ENCODE results near the gene UVRAG. TPM values are rescaled to one million over a fixed set of nuclear protein-coding genes. Genes with fewer than 3 reads are reported as not detected.

Gene UVRAG
- total and polyA plus RNA-seq, 5 experiments from 2014 or later = 8.9 to 22.3 (median 12.6) TPM

- H3K4me3 Mint-ChIP-seq = no peak overlapping the region
- peak in 3 of 10 donors; percentile 13 to 18 (median 16) for DNase-seq
Measured at GRCh38 chr11:75816561-75817239, 1.7 kb downstream of the UVRAG start.

GRCh38 chr11:75820645-75821044 lies 5.6 kb downstream of the UVRAG start:
- H3K9me3 Mint-ChIP-seq = no peaks in the 10 kb centered on the region
- H3K27ac Mint-ChIP-seq = peak overlapping the region in 1 of 10 donors; percentile 36
- H3K36me3 Mint-ChIP-seq = peaks cover 0 to 21% (median 4%) of the 10 kb centered on the region in 3 donors
- DNase-seq (no peak), ATAC-seq (no peak)
- POLR2A ChIA-PET = no interaction called here
- H3K27me3 Mint-ChIP-seq = no peaks in the 10 kb centered on the region
- H3K4me1 Mint-ChIP-seq = peaks cover 12 to 59% (median 46%) of the 10 kb centered on the region in 4 donors
- no peak overlapping the region for H3K4me3 Mint-ChIP-seq

More at GRCh38 chr11:75816561-75817239, 1.7 kb downstream of the UVRAG start:
- Mint-ChIP-seq H3K9me3 (no peaks in the 10 kb centered on the region), H3K4me1 (peaks cover 9 to 40% (median 37%) of the 10 kb centered on the region in 4 donors), H3K27ac (no peak overlapping the region), H3K36me3 (peaks cover 0 to 8% (median 0%) of the 10 kb centered on the region in 3 donors), H3K27me3 (no peaks in the 10 kb centered on the region)
- ATAC-seq = no peak
- POLR2A ChIA-PET = no interaction called here

- H3K4me3 Mint-ChIP-seq = peak overlapping the region in 1 of 10 donors; percentile 9
- peaks cover 14 to 63% (median 48%) of the 10 kb centered on the region in 4 donors for H3K4me1 Mint-ChIP-seq
- DNase-seq = no peak
- peaks cover 0 to 27% (median 4%) of the 10 kb centered on the region in 3 donors for H3K36me3 Mint-ChIP-seq
- H3K9me3 Mint-ChIP-seq = no peaks in the 10 kb centered on the region
- H3K27ac Mint-ChIP-seq = peak overlapping the region in 4 of 10 donors; percentile 36 to 74 (median 45)
- ATAC-seq = no peak
- H3K27me3 Mint-ChIP-seq = no peaks in the 10 kb centered on the region
- POLR2A ChIA-PET = no interaction called here
Measured at GRCh38 chr11:75821202-75821601, 6.2 kb downstream of the UVRAG start.

DNA sequence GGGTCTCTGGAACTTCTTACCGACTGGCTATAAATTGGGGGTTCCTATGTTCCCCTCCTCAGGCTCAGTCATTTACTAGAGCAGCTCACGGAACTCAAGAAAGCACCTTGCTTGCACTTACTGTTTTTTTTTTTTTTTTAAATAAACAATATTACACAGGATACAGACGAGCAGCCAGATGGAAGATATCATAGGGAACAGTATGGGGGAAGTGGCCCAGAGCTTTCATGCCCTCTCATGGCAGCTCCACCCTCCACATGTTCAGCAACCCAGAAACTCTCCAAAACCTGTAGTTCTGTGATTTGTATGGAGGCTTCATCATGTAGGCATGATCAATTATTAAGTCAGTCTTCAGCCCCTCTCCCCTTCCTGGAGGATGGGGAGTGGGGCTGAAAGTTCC lies 7.5 kb downstream of the UVRAG start:
- Mint-ChIP-seq H3K27ac (peak overlapping the region in 1 of 10 donors; percentile 81), H3K4me1 (peaks cover 18 to 74% (median 55%) of the 10 kb centered on the region in 4 donors), H3K36me3 (peaks cover 0 to 30% (median 4%) of the 10 kb centered on the region in 3 donors), H3K4me3 (peak overlapping the region in 1 of 10 donors; percentile 1), H3K9me3 (no peaks in the 10 kb centered on the region), H3K27me3 (no peaks in the 10 kb centered on the region)
- ATAC-seq (no peak), DNase-seq (no peak)
- POLR2A ChIA-PET = no interaction called here

DNA sequence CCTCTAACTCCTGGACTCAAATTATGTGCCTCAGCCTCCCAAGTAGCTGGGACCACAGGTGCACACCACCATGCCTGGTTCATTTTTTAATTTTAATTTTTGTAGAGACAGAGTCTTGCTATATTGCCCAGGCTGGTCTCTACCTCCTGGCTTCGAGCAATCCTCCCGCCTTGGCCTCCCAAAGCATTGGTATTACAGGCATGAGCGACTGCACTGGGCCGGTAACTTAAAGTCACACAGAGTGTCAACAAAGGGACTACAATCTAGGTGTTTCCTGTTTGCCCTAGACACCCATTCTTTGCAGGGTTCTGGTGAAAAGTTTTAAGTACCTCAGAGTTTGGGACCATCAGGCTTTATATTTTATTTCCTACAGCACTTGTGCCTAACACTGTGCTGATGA lies 8.4 kb downstream of the UVRAG start:
- peak overlapping the region in 4 of 10 donors; percentile 16 to 81 (median 50) for H3K27ac Mint-ChIP-seq
- H3K9me3 Mint-ChIP-seq = no peaks in the 10 kb centered on the region
- POLR2A ChIA-PET = no interaction called here
- ATAC-seq (no peak), DNase-seq (no peak)
- peaks cover 0 to 30% (median 4%) of the 10 kb centered on the region in 3 donors for H3K36me3 Mint-ChIP-seq
- no peaks in the 10 kb centered on the region for H3K27me3 Mint-ChIP-seq
- H3K4me3 Mint-ChIP-seq = peak overlapping the region in 2 of 10 donors; percentile 7 to 26
- peaks cover 16 to 78% (median 50%) of the 10 kb centered on the region in 4 donors for H3K4me1 Mint-ChIP-seq

GRCh38 chr11:75823946-75824345 lies 8.9 kb downstream of the UVRAG start:
- Mint-ChIP-seq H3K9me3 (no peaks in the 10 kb centered on the region), H3K27me3 (no peaks in the 10 kb centered on the region), H3K36me3 (peaks cover 0 to 30% (median 4%) of the 10 kb centered on the region in 3 donors), H3K27ac (peak overlapping the region in 3 of 10 donors; percentile 31 to 81 (median 57)), H3K4me3 (peak overlapping the region in 2 of 10 donors; percentile 7 to 63), H3K4me1 (peaks cover 16 to 78% (median 45%) of the 10 kb centered on the region in 4 donors)
- DNase-seq (no peak), ATAC-seq (no peak)
- POLR2A ChIA-PET = interaction anchor here (0.6 kb wide), 1 partner anchor 15 kb away, joined by 3 read pairs; no protein-coding TSS in a partner anchor

- Mint-ChIP-seq H3K4me3 (peak overlapping the region in 1 of 10 donors; percentile 21), H3K4me1 (peaks cover 11 to 72% (median 39%) of the 10 kb centered on the region in 4 donors), H3K27ac (peak overlapping the region in 3 of 10 donors; percentile 38 to 77 (median 40)), H3K27me3 (no peaks in the 10 kb centered on the region), H3K36me3 (peaks cover 0 to 27% (median 4%) of the 10 kb centered on the region in 3 donors), H3K9me3 (no peaks in the 10 kb centered on the region)
- POLR2A ChIA-PET = no interaction called here
- ATAC-seq (no peak), DNase-seq (no peak)
Measured at GRCh38 chr11:75826461-75827230, 11.6 kb downstream of the UVRAG start.

- Mint-ChIP-seq H3K27ac (peak overlapping the region in 1 of 10 donors; percentile 77), H3K36me3 (peaks cover 0 to 30% (median 4%) of the 10 kb centered on the region in 3 donors), H3K27me3 (no peaks in the 10 kb centered on the region), H3K4me1 (peaks cover 8 to 73% (median 33%) of the 10 kb centered on the region in 4 donors), H3K4me3 (no peak overlapping the region), H3K9me3 (no peaks in the 10 kb centered on the region)
- POLR2A ChIA-PET = no interaction called here
- ATAC-seq (no peak), DNase-seq (no peak)
Measured at GRCh38 chr11:75827562-75827961, 12.6 kb downstream of the UVRAG start.

DNA sequence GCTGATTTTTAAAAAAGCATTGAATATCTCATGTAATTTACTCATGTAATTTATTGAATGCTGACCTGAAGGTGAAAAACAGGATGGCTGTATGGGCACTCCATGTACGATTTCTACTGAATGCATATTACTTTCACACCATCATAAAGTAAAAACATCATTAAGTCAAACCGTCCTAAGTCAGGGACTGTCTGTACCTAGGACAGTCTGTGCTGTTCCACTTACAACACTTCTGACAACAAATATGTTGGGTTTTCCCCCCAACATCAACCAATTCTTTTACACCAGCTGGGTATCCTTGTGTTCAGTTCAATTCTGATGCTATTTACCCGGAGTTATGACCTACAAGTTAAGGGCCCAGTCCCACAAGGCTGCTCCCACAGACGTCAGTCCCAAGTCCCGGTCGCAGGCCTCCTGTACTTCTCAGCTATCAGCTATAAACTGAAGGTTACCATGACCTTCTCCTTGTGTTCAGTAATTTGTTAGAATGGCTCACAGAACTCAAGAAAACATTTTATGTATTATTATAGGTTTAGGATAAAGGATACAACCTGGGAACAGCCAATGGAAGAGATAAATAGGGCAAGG lies 17.0 kb downstream of the UVRAG start:
- no peak for ATAC-seq

GRCh38 chr11:75834728-75835127 lies 19.7 kb downstream of the UVRAG start:
- Mint-ChIP-seq H3K27ac (peak overlapping the region in 2 of 10 donors; percentile 18 to 40), H3K4me1 (peaks cover 17 to 75% (median 30%) of the 10 kb centered on the region in 4 donors)

More for the DNA sequence above, 17.0 kb downstream of the UVRAG start:
- no peak for DNase-seq
- POLR2A ChIA-PET = no interaction called here
- no peaks in the 10 kb centered on the region for H3K9me3 Mint-ChIP-seq
- no peak overlapping the region for H3K27ac Mint-ChIP-seq
- H3K4me1 Mint-ChIP-seq = peaks cover 11 to 73% (median 22%) of the 10 kb centered on the region in 4 donors
- peaks cover 0 to 13% (median 4%) of the 10 kb centered on the region in 3 donors for H3K36me3 Mint-ChIP-seq
- no peak overlapping the region for H3K4me3 Mint-ChIP-seq
- H3K27me3 Mint-ChIP-seq = no peaks in the 10 kb centered on the region

DNA sequence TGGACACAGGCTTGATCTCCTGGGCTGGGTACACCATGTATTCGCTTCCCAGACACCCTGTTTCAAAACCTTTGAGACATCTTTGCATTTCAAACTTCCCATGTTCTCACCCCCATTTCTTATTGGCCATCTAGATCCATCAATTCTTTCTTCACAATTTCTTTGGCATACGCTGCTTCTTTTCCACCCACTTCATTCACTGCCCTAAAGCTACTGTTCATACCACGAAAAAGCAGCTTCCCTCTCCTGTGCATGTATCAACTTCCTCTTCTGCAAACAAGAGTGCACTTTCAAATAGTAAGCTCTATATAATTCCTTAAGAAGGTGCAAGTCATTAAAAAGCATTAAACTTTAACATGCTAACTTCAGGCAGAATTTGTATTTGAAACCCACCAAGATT lies 21.4 kb downstream of the UVRAG start:
- Mint-ChIP-seq H3K36me3 (peaks cover 0 to 28% (median 12%) of the 10 kb centered on the region in 3 donors), H3K9me3 (no peaks in the 10 kb centered on the region), H3K4me3 (peak overlapping the region in 1 of 10 donors; percentile 1), H3K27ac (peak overlapping the region in 6 of 10 donors; percentile 1 to 53 (median 10)), H3K27me3 (no peaks in the 10 kb centered on the region), H3K4me1 (peaks cover 24 to 82% (median 34%) of the 10 kb centered on the region in 4 donors)
- POLR2A ChIA-PET = no interaction called here
- no peak for ATAC-seq
- DNase-seq = no peak

More at GRCh38 chr11:75834728-75835127, 19.7 kb downstream of the UVRAG start:
- H3K27me3 Mint-ChIP-seq = no peaks in the 10 kb centered on the region
- POLR2A ChIA-PET = no interaction called here
- no peaks in the 10 kb centered on the region for H3K9me3 Mint-ChIP-seq
- peaks cover 0 to 30% (median 12%) of the 10 kb centered on the region in 3 donors for H3K36me3 Mint-ChIP-seq
- DNase-seq = no peak
- no peak for ATAC-seq
- H3K4me3 Mint-ChIP-seq = no peak overlapping the region

DNA sequence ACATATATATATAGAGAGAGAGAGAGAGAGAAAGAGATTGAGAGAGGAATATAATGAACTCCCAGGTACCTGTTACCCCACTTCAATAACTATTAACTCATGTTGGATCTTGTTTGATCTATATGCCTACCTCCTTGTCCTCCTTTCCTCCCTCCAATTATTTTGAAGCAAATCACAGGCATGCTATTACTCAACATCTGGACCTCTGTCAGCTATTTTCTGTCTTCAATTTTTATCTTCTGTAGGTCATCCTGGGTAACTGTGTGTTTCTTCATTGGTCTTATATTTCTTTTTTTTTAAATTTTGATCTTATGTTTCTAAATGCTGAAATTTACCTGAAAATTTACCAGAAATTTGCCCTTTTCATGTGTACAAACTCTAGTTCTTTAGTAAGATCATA lies 24.8 kb downstream of the UVRAG start:
- H3K36me3 Mint-ChIP-seq = peaks cover 0 to 23% (median 10%) of the 10 kb centered on the region in 3 donors
- ATAC-seq (no peak), DNase-seq (no peak)
- no peak overlapping the region for H3K4me3 Mint-ChIP-seq
- H3K4me1 Mint-ChIP-seq = peaks cover 26 to 68% (median 36%) of the 10 kb centered on the region in 4 donors
- peak overlapping the region in 4 of 10 donors; percentile 3 to 73 (median 33) for H3K27ac Mint-ChIP-seq
- no peaks in the 10 kb centered on the region for H3K9me3 Mint-ChIP-seq
- no peaks in the 10 kb centered on the region for H3K27me3 Mint-ChIP-seq
- POLR2A ChIA-PET = no interaction called here
